HG03520 (cell line): ENCODE measurements around the gene IKZF3.
"Not testable (repeated sequence)": the region's sequence is repeated elsewhere in the genome, so short reads cannot be mapped to it uniquely, and the experiment has no call there.

ENCODE experiments used
- ATAC-seq: cut with Tn5 transposase; IDR thresholded peaks from one replicate; pipeline ENCODE4 v1.9.1; 2021; ENCODE audit warnings: mild to moderate bottlenecking, moderate library complexity; ENCODE audit not compliant: unreplicated experiment

The IKZF3 gene

GRCh38 chr17:39742126-39742855, 121.8 kb downstream of the IKZF3 start:
- ATAC-seq: no peak

DNA sequence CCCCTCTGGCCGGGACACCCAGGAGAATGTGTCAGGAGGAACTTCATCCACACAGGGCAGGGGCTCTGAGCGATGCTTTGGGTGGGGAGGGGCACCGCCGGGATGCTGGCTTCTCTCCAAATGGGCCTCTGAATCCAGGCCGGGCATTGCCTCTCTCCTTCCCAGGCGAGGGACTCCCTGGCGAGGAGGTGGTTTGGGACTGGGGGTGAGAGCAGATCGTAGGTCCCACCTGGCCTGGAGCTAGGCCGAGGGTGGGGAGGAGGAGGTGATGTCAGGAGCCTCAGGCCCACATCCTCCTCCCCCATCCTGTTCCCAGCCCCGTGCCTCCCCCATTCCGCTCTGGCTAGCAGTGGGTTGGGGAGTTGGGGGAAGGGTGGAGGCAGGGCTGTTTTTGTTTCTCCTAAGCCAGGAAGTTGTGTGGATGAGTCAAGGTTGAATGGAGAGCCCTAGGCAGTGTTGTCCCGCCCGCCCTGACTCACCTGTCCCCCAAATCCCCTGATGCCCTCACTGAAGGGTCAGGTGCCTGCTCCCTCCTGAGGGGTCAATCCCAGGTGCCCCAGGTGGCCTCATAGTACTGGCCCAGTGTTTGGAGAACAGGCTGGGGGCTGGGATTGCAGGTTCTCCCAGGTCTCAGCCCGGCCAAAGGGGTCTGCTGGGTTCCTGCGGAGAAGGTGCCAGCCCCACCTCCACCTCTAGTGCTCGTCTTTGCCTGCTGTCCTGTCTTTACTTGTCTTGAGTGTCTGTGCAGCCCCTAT, 123.6 kb downstream of the IKZF3 start:
- ATAC-seq: no peak

GRCh38 chr17:39739885-39740356, 124.2 kb downstream of the IKZF3 start:
- no peak for ATAC-seq

- no peak for ATAC-seq
Measured at GRCh38 chr17:39738983-39739884, 124.9 kb downstream of the IKZF3 start.

DNA sequence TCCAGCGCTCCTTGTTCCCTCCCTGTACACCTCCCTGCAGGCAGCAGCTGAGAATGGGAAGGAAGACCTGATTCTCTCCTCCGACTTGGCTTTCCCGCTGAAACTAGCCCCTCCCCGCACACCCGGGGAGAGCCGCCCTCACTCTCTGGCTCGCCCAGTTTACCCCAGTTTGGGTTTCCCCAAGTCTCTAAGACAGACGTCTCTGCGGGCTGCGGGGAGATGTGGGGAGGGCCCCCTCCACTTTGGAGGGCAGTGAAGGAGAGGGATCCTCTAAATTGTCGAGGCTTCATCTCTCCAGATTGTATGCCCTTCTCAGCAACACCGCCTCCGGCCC, 125.6 kb downstream of the IKZF3 start:
- ATAC-seq: no peak

GRCh38 chr17:39737760-39738567, 126.1 kb downstream of the IKZF3 start, which contains the start of gene GRB7:
TSS of gene GRB7 (plus strand) at chr17:39737938. CDS start at chr17:39742302, 4,364 bp downstream.
- no peak for ATAC-seq

- ATAC-seq: no peak
Measured at GRCh38 chr17:39737206-39737759, 126.8 kb downstream of the IKZF3 start.

DNA sequence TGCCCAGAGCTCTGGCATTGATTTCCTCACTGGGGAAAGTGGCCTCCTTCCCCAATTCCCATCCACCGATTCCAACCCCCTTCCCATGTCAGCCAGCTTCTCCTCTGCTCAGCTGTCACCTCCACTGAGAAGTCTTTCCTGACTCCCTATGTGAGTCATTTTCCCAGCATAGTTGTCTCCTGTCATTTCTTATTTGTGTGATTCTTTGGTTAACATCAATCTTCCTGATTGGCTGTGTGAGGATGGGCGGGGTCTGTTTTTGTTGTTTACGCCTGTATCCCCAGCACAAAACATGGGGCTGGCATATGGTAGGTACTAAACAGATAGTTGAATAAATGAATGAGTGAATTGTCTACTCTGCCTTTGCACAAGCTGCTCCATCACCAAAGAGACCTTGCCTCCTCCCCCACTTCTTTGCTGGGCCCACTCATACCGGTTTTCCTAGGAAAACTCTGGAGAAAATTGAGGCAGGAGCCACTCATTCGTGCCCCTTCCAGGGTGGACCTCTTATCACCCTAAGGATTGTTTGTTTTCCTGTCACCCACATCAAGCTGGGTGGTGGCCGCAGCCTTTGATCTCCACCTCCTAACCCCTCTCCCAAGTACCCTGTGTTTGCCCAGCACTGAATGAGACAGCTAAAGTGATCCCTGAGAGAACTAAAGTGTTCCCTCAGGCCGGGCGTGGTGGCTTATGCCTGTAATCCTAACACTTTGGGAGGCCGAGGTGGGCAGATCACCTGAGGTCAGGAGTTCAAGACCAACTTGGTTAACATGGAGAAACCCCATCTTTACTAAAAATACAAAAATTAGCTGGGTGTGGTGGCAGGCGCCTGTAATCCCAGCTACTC, 127.6 kb downstream of the IKZF3 start:
- ATAC-seq: no peak

DNA sequence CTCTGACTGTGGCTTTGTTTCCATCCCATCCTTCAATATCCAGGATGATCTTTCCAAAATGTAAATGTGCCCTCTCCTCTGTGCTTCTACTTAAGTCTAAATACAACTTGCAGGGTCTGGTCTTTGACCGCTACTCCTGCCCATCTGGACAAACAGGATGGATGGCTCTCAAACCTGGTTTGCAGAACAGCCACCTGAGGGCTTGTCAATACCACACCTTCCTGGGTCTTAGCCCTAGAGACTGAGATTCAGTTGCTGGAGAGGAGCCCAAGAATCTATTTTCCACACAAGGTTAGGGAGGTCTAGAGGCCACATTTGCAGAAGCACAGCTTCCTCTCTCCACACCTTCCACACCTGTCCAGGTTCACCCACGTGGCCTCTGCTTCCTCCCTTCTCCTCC, 128.2 kb downstream of the IKZF3 start:
- no peak for ATAC-seq

- no peak for ATAC-seq
Measured at GRCh38 chr17:39732586-39732985, 131.5 kb downstream of the IKZF3 start.

GRCh38 chr17:39730095-39730921, 133.8 kb downstream of the IKZF3 start, which contains the start of gene MIEN1:
TSS of gene MIEN1 (minus strand) at chr17:39730532. CDS start at chr17:39730495, 37 bp downstream.
- peak; percentile 79 for ATAC-seq

GRCh38 chr17:39729280-39729851, 134.7 kb downstream of the IKZF3 start:
- ATAC-seq: no peak

GRCh38 chr17:39727556-39727955, 136.6 kb downstream of the IKZF3 start:
- ATAC-seq: no peak

DNA sequence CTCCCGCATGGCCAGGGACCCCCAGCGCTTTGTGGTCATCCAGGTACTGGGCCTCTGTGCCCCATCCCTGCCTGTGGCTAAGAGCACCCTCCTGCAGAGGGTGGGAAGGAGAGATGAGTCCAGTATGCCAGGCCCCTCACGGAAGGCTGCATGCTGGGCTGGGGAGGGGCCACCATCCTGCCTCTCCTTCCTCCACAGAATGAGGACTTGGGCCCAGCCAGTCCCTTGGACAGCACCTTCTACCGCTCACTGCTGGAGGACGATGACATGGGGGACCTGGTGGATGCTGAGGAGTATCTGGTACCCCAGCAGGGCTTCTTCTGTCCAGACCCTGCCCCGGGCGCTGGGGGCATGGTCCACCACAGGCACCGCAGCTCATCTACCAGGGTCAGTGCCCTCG, 137.5 kb downstream of the IKZF3 start:
- no peak for ATAC-seq

GRCh38 chr17:39725923-39726322, 138.2 kb downstream of the IKZF3 start:
- ATAC-seq: not testable (repeated sequence)

- no peak for ATAC-seq
Measured at GRCh38 chr17:39724731-39725130, 139.4 kb downstream of the IKZF3 start.

- ATAC-seq: no peak
Measured at GRCh38 chr17:39722965-39723848, 140.9 kb downstream of the IKZF3 start.
